SW480 (cell line): ENCODE measurements around the gene MGAT4A.
A peak's percentile ranks its signal among the peaks of the same experiment; 100 is the strongest.
"Not testable (repeated sequence)": the region's sequence is repeated elsewhere in the genome, so short reads cannot be mapped to it uniquely, and the experiment has no call there.

Experiments
- DNase-seq: peaks from one replicate; pipeline ENCODE4 v3.0.0-alpha.2; 2016; ENCODE audit warnings: low spot score

MGAT4A gene

DNA sequence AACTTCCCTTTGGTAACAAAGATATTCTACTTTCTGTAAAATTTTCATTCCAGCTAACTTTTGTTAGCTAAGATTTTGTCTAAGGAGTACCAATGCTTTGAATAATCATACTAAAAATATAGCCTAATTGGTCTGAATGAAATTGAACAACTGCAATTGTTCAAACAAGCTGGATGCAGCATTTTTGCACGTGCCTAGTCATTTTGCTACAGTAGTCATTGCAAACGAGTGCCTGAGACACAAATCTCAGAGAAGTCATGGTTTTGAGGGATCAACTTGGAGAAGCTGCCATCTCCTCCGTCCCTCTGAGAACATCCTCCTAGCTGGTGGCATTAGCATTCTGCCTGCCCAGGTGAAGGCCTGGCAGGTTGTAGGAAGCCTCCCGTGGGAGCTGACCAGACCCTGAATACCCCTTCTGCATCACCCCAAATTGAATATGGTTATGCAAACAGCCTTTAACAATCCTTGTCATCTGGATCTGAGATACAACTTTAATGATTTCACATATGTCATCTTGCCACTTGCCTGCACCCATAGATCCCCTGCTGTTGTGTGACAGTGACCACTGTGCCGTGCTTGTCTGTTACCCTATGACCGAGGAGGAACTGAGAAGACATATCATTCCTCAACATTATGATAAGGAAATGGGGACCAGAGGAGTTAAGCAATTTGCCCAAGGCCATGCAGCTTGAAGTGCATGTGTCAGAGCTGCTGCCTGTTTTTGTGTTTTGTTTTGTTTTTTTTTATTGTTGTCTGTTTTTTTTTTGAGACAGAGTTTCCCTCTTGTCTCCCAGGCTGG, 29.1 kb upstream of the MGAT4A start:
- DNase-seq: no peak

DNA sequence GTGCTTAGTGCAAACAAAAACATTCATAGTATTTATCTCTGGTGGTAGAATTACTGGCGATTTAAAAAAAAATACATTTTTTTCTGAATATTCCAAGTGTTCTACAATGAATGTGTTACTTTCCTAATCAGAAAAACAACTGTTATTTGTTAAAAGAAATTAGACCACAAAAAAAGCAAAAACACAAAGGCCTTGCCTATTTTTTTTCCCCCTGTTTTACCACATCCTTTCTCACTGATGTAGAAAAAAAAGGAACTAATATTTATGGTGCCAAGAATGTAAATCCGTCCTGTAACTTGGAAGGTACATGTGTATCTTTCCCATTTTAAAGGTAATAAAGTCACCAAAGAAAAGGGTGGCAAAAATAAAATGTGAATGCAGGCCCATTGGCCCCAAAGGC, 28.4 kb upstream of the MGAT4A start:
- DNase-seq: no peak

DNA sequence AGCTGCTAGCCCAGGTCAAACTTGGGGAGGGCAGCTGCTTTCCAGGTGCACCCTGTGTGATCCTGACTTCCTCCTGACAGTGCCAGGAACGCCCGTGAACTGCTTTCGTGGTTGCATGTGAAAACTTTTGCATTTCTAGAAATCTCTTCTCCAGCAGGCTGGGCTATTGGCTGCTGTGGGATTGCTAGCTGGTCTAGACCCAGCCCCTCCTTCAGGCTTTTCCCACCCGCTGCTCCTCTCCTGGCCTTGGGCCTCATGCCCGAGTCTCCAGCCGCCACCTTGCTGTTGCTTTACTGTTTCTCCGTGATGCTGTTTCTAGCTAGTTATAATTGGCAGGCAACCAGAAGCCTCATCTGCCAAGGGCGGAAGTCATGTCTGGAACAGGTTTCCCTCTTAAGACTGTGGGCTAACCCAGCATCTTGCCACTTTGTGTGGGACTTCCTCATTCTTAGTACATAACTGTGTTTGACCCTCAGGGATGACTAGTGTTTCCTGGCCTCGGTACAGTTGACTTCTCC, 27.0 kb upstream of the MGAT4A start:
- DNase-seq: no peak

DNA sequence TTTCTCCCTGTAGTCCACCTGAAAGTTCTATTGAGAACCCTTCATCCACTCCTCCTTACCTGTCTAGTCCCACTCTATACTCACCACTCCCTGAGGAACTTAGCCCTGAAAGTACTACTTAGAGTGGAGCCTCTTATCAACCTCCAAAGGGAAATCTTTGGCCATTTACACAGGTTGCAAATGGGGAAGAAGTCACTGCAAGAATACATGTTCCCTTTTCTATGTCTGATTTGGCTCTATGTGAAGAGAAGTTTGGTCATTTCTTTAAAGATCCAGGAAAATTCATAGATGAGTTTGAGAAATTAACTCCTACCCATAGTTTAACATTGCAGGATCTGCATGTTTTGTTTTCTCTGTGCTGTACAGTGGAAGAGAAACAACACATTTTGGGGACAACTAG, 22.9 kb upstream of the MGAT4A start:
- DNase-seq: no peak

DNA sequence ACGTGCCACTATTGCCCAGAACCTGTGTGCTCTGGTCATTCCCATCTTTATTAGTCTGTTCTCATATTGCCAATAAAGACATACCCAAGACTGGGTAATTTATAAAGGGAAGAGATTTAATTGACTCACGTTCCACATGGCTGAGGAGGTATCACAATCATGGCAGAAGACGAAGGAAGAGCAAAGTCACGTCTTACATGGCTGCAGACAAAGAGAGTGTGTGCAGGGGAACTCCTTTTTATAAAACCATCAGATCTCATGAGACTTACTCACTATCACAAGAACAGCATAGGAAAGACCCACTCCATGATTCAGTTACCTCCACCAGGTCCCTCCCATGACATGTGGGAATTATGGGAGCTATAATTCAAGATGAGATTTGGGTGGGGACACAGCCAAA, 21.8 kb upstream of the MGAT4A start:
- DNase-seq: not testable (repeated sequence)

DNA sequence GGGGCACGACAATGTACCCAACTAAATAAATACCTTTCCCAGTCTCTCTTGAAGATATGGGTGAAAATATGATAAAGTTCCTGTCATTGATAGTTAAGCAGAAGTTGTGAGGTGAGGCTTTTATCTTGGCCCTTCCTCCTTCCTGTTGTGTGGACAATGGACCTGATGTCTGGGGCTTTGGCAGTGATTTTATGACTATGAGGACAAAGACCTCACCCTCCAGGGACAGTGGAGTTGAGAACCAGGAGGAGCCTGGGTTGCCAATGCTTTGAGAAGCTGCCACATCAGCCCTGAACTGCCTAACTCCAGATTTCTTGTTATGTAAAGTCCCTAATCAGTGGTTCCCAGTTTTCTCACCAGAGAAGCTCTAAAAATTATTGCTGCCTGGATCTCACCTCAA, 20.8 kb upstream of the MGAT4A start:
- no peak for DNase-seq

DNA sequence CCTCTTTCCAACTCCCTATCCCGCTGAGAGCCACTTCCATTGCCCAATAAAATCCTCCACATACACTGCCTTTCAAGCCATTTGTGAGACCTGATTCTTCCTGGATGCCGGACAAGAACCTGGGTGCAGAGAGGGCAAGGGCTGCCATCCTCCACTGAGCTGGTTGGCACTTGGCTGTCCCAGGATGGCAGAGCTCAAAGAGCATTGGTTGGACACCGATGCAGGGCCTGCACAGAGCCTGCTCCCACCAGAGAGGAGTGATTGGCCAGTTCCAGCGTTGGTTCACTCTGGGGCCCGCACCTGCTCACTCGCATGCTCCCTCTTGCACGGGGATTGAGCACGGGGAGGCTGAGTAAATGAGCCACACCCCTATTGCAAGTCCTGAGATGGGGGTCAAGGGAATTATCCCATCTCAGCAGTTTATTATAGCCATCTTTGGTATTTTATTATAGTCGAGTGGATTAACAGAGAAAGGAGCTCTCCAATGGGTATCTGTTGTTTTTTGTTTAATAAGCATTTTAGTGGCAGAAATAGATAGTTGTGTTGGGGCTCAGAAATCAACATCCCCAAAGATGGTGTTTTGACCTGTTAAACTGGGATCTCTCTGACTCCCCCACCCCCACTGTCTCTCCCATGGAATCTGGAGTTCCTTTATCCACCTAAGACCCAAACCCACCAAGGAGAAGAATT, 19.8 kb upstream of the MGAT4A start:
- DNase-seq: no peak

DNA sequence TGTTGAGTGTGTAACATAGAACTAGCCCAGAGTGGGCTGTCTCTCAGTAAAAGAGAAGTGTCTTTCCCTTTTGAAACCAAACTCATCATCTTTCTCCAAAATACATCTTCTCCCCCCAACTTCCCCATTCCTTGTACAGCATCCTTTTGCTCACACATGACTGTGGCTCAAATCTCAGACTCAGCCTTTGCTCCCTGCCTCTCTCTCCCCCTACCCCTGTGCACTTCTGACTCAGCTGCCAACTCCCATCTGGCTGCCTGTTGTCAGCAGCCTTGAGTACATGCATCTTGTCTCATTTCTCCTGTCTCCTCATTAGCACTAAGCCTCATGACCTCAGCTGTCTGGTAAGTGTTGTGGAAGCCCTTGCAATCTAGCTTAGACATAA, 18.1 kb upstream of the MGAT4A start:
- no peak for DNase-seq

DNA sequence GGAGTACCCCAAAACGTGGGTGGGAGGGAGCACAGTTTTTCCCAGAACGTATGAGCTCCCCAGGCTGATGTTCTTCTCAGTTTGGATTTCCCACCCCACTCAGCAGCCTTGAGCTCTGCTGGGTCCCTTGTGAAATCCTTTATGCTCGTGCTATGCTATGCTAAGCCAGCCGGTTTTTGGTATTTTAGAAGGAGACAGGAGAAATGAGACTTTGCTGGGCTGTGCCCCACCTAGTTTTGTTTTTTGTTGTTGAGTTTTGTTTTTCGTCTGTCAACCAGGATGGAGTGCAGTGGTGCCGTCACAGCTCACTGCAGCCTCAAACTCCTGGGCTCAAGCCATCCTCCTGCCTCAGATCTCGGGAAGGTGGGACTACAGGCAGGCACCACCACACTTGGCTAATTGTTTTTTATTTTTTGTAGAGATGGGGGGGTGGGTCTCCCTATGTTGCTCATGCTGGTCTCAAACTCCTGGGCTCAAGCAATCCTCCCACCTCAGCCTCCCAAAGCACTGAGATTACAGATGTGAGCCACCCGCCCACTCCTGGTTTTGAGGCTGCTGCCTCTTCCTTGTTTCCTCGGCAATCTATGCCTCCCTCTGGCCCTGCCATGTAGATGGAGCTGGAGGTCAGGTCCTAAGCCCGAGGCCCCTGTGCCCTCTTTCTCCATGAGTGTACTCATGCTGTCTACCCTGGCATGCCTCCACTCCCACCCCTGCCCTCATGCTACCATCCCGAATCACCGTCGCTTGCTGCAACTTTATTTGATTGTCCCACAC, 17.5 kb upstream of the MGAT4A start:
- DNase-seq: no peak

DNA sequence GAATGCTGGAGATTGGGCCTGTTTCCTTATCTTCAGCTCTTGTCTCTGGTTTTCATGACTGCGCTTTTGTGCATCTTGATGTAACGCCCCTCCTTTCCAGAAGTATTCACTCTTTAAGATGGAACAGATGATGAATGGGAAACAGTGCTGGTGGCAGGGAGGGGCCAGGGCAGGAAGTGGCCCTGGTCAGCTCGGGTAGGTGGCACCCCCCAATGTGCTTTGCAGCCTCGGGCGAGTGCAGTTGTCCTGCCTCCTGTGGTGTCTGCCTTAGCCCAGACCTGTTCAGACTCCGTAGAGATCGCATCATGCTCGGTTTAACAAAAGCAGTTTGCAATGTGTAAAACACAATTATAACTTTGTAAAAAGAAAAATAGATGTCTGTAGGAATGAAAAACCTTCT, 17.0 kb upstream of the MGAT4A start:
- DNase-seq: no peak

DNA sequence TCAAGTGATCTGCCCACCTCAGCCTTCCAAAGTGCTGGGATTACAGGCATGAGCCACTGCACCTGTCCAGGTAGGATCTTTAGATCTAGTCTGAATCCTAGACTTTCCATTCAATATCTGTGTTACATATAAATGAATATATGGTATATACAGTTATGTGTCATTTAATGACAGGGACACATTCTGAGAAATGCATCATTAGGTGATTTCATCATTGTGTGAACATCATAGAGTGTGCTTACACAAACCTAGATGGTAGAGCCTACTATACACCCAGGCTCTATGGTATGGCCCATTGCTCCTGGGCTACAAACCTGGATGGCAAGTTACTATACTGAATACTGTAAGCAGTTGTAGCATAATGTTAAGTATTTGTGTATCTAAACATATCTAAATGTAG, 15.5 kb upstream of the MGAT4A start:
- DNase-seq: no peak

DNA sequence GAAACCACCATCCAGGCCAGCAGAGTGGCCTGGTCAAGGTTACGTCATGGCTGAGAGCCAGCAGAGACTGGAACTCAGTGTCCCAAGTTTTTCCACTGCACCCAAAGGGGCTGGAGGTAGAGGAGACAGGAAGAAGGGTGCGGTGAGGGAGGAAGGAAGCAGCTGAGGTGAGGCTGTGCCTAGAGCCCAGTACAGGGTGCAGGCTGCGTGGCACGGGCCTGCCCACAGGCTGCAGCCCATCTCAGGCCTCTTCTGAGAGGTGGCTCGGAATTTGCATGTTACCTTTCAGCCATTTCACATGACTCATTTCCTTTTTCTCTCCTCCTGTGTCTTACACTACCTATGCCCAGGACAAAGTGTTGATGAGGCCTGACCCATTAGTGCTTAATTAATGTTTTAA, 13.7 kb upstream of the MGAT4A start:
- no peak for DNase-seq

DNA sequence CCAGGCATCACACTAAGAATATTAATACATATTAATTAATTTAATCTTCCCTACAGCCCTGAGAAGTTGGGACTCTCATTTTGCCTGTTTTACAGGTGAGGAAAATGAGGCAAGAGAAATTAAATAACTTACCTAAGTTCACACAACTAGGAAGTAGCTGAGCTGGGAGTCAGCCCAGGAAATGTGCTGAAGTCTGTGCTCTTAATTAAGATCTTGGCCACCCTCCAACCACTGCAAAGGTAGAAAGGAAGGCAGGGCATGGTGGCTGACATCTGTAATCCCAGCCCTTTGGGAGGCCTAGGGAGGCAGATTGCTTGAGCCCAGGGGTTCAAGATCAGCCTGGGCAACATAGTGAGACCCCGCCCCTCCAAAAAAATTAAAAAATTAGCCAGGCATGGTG, 12.9 kb upstream of the MGAT4A start:
- no peak for DNase-seq

DNA sequence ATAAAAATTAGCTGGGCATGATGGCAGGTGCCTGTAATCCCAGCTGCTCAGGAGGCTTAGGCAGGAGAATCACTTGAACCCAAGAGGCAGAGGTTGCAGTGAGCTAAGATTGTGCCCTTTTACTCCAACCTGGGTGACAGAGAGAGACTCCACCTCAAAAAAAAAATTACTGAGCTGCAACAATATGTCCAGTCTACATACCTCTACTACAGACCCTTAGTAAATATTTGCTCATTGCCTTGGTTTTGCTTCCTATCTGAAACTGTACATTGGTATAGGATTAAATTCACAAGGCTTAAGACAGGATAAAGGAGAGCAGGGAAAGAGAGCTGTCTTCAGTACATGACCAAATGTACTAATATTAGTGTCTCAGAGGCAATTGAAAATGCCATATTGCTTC, 8.1 kb upstream of the MGAT4A start:
- no peak for DNase-seq

DNA sequence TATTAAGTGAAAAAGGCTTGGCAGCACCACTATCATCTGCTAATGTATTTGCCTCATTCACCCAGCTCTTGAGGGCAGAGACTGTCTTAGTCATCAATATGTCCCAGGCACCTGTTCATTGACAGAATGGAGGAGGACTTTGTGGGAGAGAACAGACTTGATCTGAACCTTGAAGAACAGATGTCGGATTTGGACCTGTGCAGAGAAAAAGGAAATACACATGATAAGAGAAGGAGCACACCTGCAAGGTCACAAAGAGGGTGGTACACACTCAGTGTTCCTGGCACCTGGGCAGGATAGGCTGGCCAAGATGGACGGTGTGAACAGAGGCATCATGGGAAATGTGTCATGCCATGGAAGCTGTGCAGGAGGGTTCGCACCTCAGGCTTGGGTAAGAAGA, 7.4 kb upstream of the MGAT4A start:
- no peak for DNase-seq

DNA sequence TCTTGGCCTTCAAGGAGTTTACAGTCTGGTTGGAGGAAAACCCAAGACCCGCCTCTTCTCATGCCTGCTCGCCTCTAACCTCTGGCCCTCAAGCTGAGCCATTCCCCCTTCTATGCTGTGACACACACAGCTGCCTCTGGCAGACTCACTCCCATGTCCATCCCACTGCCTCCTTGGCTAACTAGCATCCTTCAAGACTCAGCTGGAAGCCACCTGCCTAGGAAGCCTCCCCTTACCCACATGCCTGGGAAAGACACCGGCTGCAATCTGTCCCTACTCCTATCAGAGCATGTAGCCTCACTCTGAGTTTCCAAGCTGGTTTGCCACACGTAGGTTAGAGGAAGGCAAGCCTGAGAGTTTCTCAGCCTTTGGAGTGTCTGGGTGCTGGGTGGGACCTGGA, 6.9 kb upstream of the MGAT4A start:
- DNase-seq: no peak

DNA sequence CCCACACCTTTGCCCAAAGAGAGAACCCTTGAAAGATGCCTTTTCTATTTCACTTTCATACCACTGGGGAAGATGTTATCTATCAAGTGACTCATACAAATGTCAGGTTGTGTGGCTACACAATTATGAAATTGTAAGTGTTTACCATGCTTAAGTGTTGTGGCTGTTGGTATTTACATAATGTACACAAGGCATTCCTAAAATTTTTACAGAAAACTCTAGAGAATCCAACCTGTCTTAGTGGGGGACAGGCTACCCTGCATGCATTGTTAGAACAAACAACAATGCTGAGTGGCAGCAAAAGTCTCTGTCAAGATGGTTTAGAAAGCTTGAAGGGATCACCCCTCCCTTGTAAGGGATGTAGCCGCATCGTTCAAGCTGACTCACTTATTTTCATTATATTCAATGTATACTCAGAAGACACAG, 5.5 kb upstream of the MGAT4A start:
- DNase-seq: peak; percentile 40

DNA sequence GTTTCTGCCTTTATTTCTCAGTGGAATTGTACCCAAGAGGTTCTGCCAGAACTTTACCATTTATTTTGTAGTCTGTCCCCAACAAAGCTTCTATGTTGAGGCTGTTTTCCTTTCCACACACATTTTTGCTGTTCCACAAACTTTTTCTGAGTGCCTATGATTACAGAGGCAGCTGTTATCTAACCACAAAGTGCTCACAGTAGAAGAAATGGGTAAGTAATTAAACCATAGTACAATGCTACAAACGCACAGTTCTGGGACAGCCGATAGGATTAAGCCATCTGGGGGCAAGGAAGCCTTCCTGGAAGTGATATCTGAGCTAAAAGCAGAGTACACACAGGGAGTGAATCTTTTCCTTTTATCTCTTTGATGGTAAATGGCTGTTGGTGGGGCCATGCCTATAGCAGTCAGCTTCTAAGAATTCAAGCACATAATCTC, 3.9 kb upstream of the MGAT4A start:
- peak; percentile 2 for DNase-seq

DNA sequence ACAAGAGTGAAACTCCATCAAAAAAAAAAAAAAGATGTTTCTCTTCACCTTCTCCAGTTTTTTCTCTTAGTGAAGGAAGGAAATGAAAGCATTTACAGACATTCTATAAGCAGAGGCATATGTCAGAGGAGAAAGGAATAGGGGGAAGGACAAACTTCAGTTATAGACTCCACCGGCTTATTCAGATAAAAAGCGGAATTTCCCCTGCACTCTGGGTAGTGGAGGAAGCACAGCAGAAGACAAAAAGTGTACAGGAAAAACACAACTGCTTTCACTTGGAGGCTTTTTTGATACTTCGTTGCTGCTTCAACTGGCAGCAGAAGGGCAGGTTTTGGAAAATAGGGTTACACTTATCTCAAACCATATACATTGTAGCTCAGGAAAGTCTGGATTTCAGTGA, 3.2 kb upstream of the MGAT4A start:
- DNase-seq: no peak

DNA sequence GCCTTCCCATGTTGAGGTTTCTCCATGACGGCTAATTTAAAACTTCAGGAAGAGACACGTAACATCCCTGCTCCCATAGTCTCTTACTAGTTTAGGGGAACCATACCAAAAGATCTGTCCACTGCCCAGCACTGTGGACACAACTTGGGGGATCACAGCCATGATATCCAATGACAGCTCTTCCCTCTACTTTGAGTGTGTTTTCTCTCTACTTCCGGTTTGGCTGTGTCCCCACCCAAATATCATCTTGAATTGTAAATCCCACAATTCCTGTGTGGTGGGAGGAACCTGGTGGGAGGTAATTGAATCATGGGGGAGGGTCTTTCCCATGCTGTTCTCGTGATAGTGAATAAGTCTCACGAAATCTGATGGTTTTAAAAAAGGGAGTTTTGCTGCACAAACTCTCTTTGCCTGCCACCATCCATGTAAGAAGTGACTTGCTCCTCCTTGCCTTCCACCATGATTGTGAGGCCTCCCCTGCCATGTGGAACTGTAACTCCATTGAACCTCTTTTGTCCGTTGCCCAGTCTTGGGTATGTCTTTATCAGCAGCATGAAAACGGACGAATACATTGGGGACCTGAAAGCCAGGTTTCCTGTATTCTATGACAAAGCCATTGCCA, 1.6 kb upstream of the MGAT4A start:
- DNase-seq: no peak

DNA sequence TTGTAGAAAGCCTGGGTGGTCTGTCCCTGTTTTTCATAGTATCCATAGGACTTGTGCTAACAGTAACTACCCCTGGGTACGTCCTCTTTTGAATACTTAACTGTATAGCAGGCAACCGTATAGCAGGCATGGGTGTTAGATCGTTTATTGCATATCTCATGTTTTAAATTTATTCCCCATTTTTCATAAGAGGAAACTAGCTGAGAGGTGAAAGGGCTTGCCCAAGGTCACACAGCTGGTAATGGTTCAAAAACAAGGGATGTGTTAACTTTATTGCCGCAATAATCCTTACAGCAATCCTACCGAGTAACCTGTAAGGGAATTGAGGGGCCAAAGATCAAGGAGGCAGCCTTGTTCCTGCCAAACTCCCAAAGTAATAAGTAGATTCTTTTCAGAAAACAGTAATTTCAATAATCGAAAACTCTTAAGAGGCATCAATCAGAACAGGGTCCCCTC, 990 bp upstream of the MGAT4A start:
- DNase-seq: peak; percentile 5

DNA sequence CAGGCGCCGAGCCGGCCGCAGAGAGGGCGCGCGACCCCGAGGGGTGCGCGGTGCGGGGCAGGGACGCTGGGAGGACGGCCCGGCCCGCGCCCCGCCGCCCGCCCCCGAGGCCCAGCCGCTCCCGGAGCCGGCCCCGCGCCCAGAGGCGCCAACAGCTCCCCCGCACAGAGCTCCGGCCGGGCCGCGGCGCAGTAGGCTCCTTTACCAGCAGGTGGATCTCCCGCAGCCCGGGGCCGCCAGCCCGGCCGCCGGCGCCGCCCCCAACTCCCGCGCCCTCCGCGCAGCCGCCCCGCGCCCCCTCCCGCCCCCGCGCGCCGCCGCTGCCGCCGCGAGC, 258 bp downstream of the MGAT4A start:
- DNase-seq: peak; percentile 69
